Activated naive CD8-positive, alpha-beta T cell treated with anti-CD3 and anti-CD28 coated beads, Interleukin-2, amount 50 U/mL, for 24 hours (primary cell): ENCODE measurements around the gene SLC9B2.
A peak's percentile ranks its signal among the peaks of the same experiment; 100 is the strongest.

Experiments used
- ATAC-seq: fragments of 150-1000 bp; cut with Tn5 transposase; one replicate; pipeline ENCODE4 v1.10.0; 2021
- DNase-seq: peaks from one replicate; pipeline ENCODE4 v3.0.0; 2021
- H3K27ac Mint-ChIP-seq: one replicate; pipeline ENCODE4 v1.8.0; 2021; ENCODE audit warnings: mild to moderate bottlenecking, mixed read lengths
- H3K27me3 Mint-ChIP-seq: one replicate; pipeline ENCODE4 v1.8.0; 2021; ENCODE audit warnings: mixed read lengths
- H3K36me3 Mint-ChIP-seq: one replicate; pipeline ENCODE4 v1.8.0; 2021; ENCODE audit warnings: low read depth, mixed read lengths
- H3K4me1 Mint-ChIP-seq: one replicate; pipeline ENCODE4 v1.8.0; 2021; ENCODE audit warnings: mixed read lengths
- H3K4me3 Mint-ChIP-seq: one replicate; pipeline ENCODE4 v1.8.0; 2021; ENCODE audit warnings: mild to moderate bottlenecking, moderate library complexity, mixed read lengths
- H3K9me3 Mint-ChIP-seq: one replicate; pipeline ENCODE4 v1.8.0; 2021; ENCODE audit warnings: mixed read lengths

SLC9B2 gene

GRCh38 chr4:103052779-103053178, 23.8 kb downstream of the SLC9B2 start:
- peaks cover 32% of the 10 kb centered on the region for H3K36me3 Mint-ChIP-seq
- H3K27me3 Mint-ChIP-seq: no peaks in the 10 kb centered on the region
- no peak overlapping the region for H3K4me3 Mint-ChIP-seq
- DNase-seq (no peak), ATAC-seq (no peak)
- H3K27ac Mint-ChIP-seq: no peak overlapping the region
- peaks cover 10% of the 10 kb centered on the region for H3K4me1 Mint-ChIP-seq
- H3K9me3 Mint-ChIP-seq: no peaks in the 10 kb centered on the region

- DNase-seq: no peak
- H3K27me3 Mint-ChIP-seq: no peaks in the 10 kb centered on the region
- no peaks in the 10 kb centered on the region for H3K9me3 Mint-ChIP-seq
- ATAC-seq: no peak
- peaks cover 10% of the 10 kb centered on the region for H3K4me1 Mint-ChIP-seq
- no peak overlapping the region for H3K27ac Mint-ChIP-seq
- peaks cover 36% of the 10 kb centered on the region for H3K36me3 Mint-ChIP-seq
- no peak overlapping the region for H3K4me3 Mint-ChIP-seq
Measured at GRCh38 chr4:103052145-103052544, 24.4 kb downstream of the SLC9B2 start.

DNA sequence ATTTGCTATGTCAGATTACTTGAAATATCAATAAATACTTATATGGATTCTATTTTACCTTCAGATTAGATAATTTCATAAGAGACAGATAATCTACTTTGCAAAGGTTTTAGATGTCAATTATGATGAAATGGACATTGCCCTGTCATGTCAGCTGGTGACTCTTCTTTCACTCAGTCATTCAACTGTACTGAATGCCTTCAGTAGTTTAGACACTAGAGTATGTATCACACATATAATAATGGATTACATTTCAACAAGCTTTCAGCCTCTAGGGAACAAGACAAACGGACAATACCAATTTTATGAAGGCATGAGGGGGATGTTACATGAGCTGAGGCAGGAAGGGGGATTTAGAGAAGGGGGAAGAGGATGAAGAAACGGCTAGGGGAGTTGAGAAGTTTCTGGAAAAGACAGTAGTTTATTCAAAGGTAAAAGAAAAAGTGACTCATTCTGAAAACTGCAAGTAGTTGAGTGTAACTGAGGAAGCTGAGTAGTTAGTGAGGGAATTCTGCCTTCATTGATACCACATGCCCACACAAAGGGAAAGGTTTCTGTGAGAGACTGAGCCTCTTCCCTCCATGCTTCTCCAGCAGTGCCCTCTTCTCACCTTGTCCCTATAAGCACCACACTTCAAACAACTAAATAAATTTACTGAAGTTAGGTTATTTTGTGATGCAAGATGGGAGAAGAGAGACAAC, 25.7 kb downstream of the SLC9B2 start:
- Mint-ChIP-seq H3K4me3 (no peak overlapping the region), H3K27ac (peak overlapping the region; percentile 50)

DNA sequence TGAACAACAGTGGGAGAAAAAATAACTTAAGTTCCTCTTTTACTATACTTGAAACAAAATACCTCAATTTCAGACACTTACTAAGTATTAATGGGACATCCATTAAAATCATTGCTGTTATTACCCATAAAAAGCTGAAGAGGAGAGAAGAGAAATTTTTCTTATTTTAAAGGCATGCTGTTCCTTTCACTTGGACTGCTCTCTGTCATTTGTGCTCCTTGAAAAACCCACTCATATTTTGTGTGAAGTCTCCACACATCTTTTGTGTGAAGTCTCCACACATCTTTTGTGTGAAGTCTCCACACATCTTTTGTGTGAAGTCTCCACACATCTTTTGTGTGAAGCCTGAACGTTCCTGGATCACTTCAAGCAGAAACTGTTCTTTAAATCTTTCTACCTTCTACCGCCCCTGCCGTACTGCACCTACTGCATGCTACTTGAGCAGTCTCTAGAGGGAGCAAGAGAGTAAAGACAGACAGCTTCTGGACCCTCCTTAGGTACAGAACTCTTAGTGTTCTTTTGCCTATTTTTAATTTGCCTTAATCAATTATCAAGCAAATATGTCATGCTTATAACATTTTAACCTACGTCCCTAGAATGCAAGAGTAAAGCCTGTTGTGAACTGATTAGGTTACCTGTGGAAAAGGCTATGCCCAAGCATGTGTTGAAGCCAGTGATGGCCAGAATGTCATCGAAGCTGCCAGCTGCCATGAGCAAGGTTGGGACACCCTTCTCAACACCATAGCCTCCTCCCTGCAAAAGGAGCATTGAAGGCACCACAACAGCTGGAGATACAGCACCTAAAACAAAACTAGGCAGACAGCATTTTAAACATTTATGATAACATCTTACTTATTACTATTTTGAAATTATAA, 29.9 kb downstream of the SLC9B2 start:
- H3K4me1 Mint-ChIP-seq: peaks cover 13% of the 10 kb centered on the region
- no peak overlapping the region for H3K4me3 Mint-ChIP-seq
- H3K27ac Mint-ChIP-seq: no peak overlapping the region
- DNase-seq (peak; percentile 16), ATAC-seq (peak; percentile 95)
- no peaks in the 10 kb centered on the region for H3K27me3 Mint-ChIP-seq
- peaks cover 49% of the 10 kb centered on the region for H3K36me3 Mint-ChIP-seq
- no peaks in the 10 kb centered on the region for H3K9me3 Mint-ChIP-seq

More for the DNA sequence above, 25.7 kb downstream of the SLC9B2 start:
- DNase-seq (no peak), ATAC-seq (no peak)
- peaks cover 14% of the 10 kb centered on the region for H3K4me1 Mint-ChIP-seq
- peaks cover 42% of the 10 kb centered on the region for H3K36me3 Mint-ChIP-seq
- H3K9me3 Mint-ChIP-seq: no peaks in the 10 kb centered on the region
- no peaks in the 10 kb centered on the region for H3K27me3 Mint-ChIP-seq

DNA sequence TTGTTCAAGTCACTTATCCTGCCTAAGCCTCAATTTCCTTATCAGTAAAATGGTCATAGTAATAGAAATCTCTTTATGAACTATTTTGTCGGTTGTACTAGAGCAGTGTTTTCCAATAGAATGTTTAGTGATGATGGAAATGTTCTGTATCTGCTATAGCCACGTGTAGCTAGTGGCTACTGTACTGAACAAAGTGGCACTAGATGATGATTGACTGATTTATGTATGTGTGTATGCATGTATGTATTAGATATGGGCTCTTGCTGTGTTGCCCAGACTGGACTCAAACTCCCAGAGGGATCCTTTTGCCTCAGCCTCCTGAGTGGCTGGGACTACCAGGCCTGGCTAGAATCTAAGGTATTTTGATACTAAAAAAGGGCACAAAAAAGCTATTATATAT, 32.4 kb downstream of the SLC9B2 start:
- Mint-ChIP-seq H3K27me3 (no peaks in the 10 kb centered on the region), H3K27ac (no peak overlapping the region), H3K9me3 (no peaks in the 10 kb centered on the region), H3K4me3 (no peak overlapping the region), H3K36me3 (peaks cover 45% of the 10 kb centered on the region), H3K4me1 (peaks cover 4% of the 10 kb centered on the region)
- DNase-seq (no peak), ATAC-seq (no peak)

- no peak overlapping the region for H3K27ac Mint-ChIP-seq
- H3K4me1 Mint-ChIP-seq: no peaks in the 10 kb centered on the region
- H3K27me3 Mint-ChIP-seq: no peaks in the 10 kb centered on the region
- DNase-seq (no peak), ATAC-seq (no peak)
- H3K4me3 Mint-ChIP-seq: no peak overlapping the region
- H3K9me3 Mint-ChIP-seq: no peaks in the 10 kb centered on the region
- H3K36me3 Mint-ChIP-seq: peaks cover 18% of the 10 kb centered on the region
Measured at GRCh38 chr4:103036169-103036568, 40.4 kb downstream of the SLC9B2 start.

DNA sequence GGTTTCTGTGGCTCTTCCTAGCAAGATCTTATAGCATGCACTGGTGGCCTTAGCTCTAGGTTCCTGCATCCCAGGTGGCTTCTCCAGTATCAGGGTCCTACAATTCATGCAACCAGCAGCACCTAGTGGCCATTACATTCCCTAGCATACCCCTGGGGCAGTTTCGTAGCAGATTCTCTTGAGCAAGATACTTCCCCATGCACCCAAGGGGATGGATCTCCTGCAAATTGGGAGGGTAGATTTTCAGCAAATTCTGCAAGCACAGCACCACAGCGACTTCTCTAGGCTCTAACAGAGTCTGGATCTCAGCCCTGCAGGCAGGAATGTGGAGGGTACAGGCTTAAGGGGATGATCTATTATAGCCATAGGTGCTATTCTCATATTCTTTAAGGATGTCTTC, 44.0 kb downstream of the SLC9B2 start:
- Mint-ChIP-seq H3K4me3 (no peak overlapping the region), H3K27ac (no peak overlapping the region), H3K4me1 (no peaks in the 10 kb centered on the region), H3K27me3 (no peaks in the 10 kb centered on the region), H3K9me3 (no peaks in the 10 kb centered on the region), H3K36me3 (peaks cover 23% of the 10 kb centered on the region)
- ATAC-seq (no peak), DNase-seq (no peak)

DNA sequence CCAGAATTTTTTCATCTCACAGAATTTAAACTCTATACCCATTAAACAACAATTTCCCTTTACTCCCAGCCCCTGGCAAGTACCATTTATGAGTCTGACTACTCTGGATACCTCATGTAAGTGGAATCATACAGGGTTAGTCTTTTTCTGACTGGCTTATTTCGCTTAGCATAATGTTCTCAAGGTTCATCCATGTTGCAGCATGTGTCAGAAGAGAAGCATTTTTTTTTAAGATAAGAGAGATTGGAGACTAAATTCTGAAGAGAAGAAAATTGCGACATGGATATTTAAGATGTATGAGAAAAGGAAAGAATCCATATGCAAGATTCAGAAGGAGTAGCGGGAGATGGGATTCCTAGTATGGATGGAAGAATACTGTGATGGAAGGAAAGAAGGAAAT, 45.8 kb downstream of the SLC9B2 start:
- Mint-ChIP-seq H3K36me3 (peaks cover 23% of the 10 kb centered on the region), H3K9me3 (no peaks in the 10 kb centered on the region), H3K27me3 (no peaks in the 10 kb centered on the region), H3K4me1 (peaks cover 5% of the 10 kb centered on the region), H3K4me3 (no peak overlapping the region), H3K27ac (no peak overlapping the region)
- ATAC-seq (no peak), DNase-seq (no peak)

DNA sequence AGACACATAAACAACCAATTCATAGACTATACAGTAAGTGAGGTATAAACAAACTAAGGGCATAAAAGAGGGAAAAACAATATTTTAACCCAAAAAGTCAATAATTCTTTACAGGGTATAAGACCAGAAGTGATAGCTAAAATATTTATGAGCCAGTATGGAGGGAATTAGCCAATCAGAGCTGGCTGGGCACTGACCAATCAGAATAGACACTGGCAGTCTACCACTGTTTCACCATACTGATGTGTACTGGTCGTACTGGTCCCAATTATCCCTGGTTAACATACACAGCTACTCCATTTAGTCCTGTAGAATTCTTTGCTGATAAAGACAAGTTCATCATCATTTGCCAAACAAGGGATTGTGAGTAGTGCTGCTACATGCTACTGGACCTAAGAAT, 47.3 kb downstream of the SLC9B2 start:
- Mint-ChIP-seq H3K27me3 (no peaks in the 10 kb centered on the region), H3K36me3 (peaks cover 24% of the 10 kb centered on the region), H3K9me3 (no peaks in the 10 kb centered on the region), H3K4me3 (no peak overlapping the region), H3K27ac (no peak overlapping the region), H3K4me1 (peaks cover 8% of the 10 kb centered on the region)
- no peak for DNase-seq
- no peak for ATAC-seq

GRCh38 chr4:103026868-103027267, 49.7 kb downstream of the SLC9B2 start:
- Mint-ChIP-seq H3K36me3 (peaks cover 27% of the 10 kb centered on the region), H3K9me3 (no peaks in the 10 kb centered on the region), H3K27ac (no peak overlapping the region), H3K4me1 (peaks cover 8% of the 10 kb centered on the region), H3K27me3 (no peaks in the 10 kb centered on the region), H3K4me3 (no peak overlapping the region)
- no peak for DNase-seq
- no peak for ATAC-seq

DNA sequence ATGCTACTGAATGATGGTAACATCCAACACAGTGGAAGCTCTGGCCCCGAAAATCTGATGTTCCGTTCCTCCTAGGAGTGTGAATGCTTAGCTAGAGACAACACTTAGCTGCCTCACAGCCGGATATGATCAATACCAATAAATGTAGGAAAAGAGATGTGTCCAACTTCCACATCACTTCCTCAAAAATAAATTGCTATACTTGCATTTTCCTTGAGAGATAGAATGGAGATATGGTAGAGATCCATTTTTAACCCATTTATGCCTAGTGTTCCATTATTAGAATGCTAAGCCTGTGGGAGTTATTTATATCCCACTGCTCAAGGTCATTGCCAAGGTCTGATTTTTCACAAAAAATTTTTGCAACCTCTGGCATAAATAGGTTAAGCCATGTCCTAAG, 51.6 kb downstream of the SLC9B2 start:
- no peak overlapping the region for H3K27ac Mint-ChIP-seq

DNA sequence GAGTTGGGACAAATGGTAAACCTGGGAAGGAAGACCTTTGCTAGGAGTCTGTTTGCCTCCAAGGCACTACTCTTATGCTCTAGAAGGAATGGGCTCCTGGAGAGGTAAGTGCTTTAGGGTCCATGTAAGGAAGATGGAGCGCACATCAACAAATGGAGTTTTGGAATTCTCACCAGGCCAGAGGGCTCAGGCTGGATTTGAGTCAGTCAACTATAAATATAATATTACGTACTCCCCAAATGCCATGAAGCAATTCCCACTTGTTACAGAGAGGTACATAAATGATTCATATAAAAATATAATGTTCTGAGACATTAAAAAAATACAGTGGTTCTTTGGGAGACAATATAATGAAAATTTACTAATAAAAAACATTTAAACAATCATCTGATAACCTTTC, 55.4 kb downstream of the SLC9B2 start:
- peaks cover 15% of the 10 kb centered on the region for H3K36me3 Mint-ChIP-seq
- no peaks in the 10 kb centered on the region for H3K9me3 Mint-ChIP-seq
- ATAC-seq (no peak), DNase-seq (no peak)
- H3K4me1 Mint-ChIP-seq: peaks cover 26% of the 10 kb centered on the region
- H3K4me3 Mint-ChIP-seq: no peak overlapping the region
- H3K27me3 Mint-ChIP-seq: no peaks in the 10 kb centered on the region
- no peak overlapping the region for H3K27ac Mint-ChIP-seq

More for the DNA sequence above, 51.6 kb downstream of the SLC9B2 start:
- Mint-ChIP-seq H3K27me3 (no peaks in the 10 kb centered on the region), H3K9me3 (no peaks in the 10 kb centered on the region), H3K36me3 (peaks cover 19% of the 10 kb centered on the region), H3K4me3 (no peak overlapping the region), H3K4me1 (peaks cover 14% of the 10 kb centered on the region)
- ATAC-seq (no peak), DNase-seq (no peak)

GRCh38 chr4:103019308-103020124, 57.0 kb downstream of the SLC9B2 start, which contains the start of gene SLC9B1:
TSS of gene SLC9B1 (minus strand) at chr4:103019705. CDS start at chr4:102991711, 27,994 bp downstream.
- Mint-ChIP-seq H3K9me3 (no peaks in the 10 kb centered on the region), H3K4me1 (peaks cover 20% of the 10 kb centered on the region), H3K27ac (peak within 1 kb of the TSS; percentile 94), H3K4me3 (peak within 1 kb of the TSS; percentile 85), H3K36me3 (peaks cover 5% of the 10 kb centered on the region), H3K27me3 (no peaks in the 10 kb centered on the region)
- DNase-seq: peak; percentile 96
- peak; percentile 99 for ATAC-seq
